Epithelial cell of proximal tubule (primary cell): ENCODE data around the gene MRC2. TPM values are rescaled to one million over a fixed set of nuclear protein-coding genes. Genes with fewer than 3 reads are reported as not detected.

Experiments
- DNase-seq: peaks from one replicate; pipeline ENCODE4 v3.0.0-alpha.2; 2011; ENCODE audit warnings: low read depth
- H3K4me3 ChIP-seq: 2 replicates; pipeline ENCODE4 v1.5.1; 2011; ENCODE audit warnings: low read depth, mild to moderate bottlenecking, low read length
- total RNA-seq: library from RNA; depleted of rRNA; stranded (reverse); fragments of >200 nt; gene quantifications from 2 replicates; pipeline ENCODE4 v1.2.3, GENCODE V29; 2015
- TF ChIP-seq, protein P1 (sequence below): conservative IDR thresholded peaks from 2 replicates; pipeline ENCODE4 v1.5.1; 2012; ENCODE audit warnings: low read depth, mild to moderate bottlenecking, low read length

The MRC2 gene
- total RNA-seq, 1 donor from 2014 or later, result 50.4 TPM

DNA sequence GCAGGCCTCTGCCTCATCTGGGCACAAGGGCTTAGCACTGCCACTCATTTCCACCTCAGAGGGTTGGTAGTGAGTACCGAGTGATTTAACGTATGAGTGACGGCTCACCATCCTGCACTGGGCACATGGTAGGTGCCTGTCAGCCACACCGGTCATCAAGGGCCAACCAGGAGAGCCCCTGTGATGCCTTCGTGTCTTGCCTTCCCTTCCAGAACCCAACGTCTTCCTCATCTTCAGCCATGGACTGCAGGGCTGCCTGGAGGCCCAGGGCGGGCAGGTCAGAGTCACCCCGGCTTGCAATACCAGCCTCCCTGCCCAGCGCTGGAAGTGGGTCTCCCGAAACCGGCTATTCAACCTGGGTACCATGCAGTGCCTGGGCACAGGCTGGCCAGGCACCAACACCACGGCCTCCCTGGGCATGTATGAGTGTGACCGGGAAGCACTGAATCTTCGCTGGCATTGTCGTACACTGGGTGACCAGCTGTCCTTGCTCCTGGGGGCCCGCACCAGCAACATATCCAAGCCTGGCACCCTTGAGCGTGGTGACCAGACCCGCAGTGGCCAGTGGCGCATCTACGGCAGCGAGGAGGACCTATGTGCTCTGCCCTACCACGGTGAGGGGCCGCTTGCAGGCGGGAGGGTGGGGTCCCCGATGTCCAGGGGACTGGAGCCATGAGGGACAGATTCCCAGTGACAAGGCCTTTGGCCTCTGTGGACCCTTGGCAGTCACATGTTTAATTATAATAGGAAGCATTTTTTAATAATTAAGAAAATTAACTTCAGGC is 37.1 kb downstream of the MRC2 start:
- TF ChIP-seq, protein P1, sequence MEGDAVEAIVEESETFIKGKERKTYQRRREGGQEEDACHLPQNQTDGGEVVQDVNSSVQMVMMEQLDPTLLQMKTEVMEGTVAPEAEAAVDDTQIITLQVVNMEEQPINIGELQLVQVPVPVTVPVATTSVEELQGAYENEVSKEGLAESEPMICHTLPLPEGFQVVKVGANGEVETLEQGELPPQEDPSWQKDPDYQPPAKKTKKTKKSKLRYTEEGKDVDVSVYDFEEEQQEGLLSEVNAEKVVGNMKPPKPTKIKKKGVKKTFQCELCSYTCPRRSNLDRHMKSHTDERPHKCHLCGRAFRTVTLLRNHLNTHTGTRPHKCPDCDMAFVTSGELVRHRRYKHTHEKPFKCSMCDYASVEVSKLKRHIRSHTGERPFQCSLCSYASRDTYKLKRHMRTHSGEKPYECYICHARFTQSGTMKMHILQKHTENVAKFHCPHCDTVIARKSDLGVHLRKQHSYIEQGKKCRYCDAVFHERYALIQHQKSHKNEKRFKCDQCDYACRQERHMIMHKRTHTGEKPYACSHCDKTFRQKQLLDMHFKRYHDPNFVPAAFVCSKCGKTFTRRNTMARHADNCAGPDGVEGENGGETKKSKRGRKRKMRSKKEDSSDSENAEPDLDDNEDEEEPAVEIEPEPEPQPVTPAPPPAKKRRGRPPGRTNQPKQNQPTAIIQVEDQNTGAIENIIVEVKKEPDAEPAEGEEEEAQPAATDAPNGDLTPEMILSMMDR, result no peak
- no peak overlapping the region for H3K4me3 ChIP-seq
- no peak for DNase-seq

DNA sequence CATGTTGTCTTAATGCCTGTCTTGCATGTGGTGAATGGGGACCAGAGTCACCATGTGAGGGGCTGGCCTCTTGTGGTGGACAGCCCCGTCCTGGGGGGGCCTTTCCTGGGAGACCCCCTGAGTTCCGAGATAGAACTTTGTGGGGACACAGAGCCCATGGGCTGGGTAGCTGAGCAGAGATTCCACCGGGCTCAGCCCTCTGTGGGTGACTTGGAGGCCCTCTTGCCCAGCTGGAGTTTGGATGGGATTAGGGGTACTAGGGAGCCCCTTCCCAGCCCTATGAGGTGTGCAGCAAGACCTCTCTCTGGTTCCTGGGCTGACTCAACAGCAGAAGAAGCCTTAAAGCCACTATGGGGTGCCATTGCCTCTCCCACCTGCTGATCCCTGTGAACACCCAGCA is 38.1 kb downstream of the MRC2 start:
- no peak overlapping the region for H3K4me3 ChIP-seq
- DNase-seq, result no peak
- TF ChIP-seq, protein P1, result no peak

DNA sequence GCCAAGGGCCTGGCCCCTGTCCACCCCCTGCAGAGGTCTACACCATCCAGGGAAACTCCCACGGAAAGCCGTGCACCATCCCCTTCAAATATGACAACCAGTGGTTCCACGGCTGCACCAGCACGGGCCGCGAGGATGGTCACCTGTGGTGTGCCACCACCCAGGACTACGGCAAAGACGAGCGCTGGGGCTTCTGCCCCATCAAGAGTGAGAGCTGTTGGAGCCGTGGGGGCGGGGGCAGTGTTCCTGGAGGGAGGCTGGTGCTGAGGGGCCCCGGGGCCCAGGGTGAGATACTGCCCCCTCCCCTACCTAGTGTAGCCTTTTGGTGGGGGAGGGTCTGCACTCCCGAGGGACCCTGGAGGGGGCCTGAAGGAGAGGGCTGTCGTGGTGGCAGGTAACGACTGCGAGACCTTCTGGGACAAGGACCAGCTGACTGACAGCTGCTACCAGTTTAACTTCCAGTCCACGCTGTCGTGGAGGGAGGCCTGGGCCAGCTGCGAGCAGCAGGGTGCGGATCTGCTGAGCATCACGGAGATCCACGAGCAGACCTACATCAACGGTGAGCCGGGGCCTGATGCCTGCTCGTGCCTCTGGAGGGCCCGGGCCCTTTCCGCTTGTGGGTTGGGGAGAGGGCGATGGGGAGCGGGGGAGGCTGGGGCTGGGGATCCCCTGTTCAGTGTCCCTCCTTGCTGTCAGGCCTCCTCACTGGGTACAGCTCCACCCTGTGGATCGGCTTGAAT is 38.8 kb downstream of the MRC2 start:
- TF ChIP-seq, protein P1, result no peak
- no peak overlapping the region for H3K4me3 ChIP-seq

DNA sequence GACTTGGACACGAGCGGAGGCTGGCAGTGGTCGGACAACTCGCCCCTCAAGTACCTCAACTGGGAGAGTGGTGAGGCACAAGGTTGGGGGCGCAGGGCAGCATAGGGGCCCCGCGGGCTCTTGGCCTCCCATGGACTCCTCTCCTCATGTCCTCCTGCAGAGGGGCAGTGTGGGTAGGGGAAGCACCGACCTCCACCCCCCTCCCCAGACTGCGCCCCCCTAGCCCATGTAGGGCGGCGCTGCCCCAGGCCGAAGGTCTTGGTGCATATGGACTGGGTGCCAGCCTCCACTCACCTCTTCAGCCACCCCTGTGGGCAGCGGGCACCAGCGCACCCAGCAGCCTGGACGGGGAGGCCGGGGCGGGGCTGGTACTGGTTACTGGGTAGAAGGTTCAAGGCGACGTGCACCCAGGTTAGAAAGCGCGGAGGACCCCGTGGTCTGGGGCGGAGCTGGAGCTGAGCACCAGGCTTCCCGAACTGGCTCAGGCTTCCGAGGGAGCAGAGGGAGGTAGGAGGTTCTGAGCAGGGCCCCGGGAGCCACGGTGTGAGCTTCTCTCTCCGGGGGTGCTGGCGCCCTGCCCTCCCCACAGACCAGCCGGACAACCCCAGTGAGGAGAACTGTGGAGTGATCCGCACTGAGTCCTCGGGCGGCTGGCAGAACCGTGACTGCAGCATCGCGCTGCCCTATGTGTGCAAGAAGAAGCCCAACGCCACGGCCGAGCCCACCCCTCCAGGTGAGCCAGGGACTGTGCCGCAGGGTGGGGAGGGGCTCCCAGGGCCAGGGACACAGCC is 39.5 kb downstream of the MRC2 start:
- DNase-seq, result no peak
- H3K4me3 ChIP-seq, result no peak overlapping the region
- TF ChIP-seq, protein P1, result no peak

More for the DNA sequence above, 38.8 kb downstream of the MRC2 start:
- DNase-seq, result no peak

DNA sequence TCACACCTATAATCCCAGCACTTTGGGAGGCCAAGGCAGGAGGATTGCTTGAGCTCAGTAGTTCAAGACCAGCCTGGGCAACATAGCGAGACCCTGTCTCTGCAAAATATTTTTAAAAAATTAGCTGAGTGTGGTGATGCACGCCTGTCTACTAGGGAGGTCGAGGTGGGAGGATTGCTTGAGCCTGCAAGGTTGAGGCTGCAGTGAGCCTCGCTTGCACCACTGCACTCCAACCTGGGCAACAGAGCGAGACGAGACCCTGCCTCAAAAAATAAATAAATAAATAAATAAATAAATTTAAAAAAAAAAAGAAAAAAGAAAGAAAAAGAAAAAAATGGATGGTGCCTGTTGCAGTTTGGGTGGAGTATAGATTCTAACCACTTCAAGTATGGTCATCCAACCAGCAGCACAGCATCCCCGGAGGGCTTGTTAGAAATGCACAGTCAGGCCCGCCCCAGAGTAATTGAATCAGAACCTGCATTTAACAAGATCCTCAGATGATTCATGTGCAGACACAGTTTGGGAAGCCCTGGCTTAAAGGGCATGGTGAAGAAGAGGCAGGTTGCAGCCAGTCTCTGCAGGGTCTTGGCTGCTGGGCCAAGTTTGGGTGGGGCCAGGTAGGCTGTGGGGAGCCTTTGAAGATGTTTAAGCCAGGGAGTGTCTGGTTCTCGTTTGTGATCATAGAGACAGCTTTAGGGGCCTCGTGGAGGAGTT is 40.8 kb downstream of the MRC2 start:
- TF ChIP-seq, protein P1, result no peak
- no peak overlapping the region for H3K4me3 ChIP-seq
- no peak for DNase-seq

DNA sequence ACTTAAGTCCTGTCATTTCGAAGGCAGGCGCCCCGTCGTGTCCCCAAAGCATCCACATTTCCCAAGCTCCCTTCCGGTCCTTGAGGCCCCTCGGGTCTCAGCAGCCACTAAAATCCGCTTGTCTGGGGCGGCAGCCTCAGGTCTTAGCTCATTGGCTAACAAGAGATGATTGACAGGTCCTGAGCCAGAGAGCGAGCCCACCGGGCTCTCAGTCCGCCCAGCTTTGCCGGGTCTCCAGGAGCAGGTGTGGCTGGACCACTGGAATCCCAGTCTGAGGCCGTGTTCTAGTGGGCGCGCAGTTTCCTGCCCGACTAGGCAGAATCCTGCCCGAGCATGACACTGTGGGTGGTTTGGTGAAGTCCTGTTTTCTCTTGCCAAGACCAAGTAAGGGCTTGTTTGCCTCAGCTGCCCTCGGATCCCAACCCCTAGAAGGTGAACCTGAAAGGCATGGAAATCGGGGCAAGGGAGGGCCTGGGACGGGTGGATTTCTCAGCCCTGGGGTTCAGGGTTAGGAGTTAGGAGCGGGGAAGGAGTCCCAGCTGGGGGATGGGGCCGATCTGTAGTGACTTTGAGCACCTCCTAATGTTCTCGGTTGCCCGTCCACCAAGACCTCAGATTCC is 42.8 kb downstream of the MRC2 start:
- H3K4me3 ChIP-seq, result no peak overlapping the region
- TF ChIP-seq, protein P1, result no peak
- DNase-seq, result no peak
